Stimulated activated CD8-positive, alpha-beta memory T cell treated with anti-CD3 and anti-CD28 coated beads, Interleukin-15, amount 100 ng/mL, for 48 hours (primary cell): ENCODE results near the gene SYCP2L.
"Not testable (repeated sequence)": the region's sequence is repeated elsewhere in the genome, so short reads cannot be mapped to it uniquely, and the experiment has no call there.

Experiments
- DNase-seq, 2 donors: peaks; one replicate each; pipeline ENCODE4 v3.0.0-alpha.2; 2020; ENCODE audit warnings: low read depth in 2 of 2

Gene SYCP2L

DNA sequence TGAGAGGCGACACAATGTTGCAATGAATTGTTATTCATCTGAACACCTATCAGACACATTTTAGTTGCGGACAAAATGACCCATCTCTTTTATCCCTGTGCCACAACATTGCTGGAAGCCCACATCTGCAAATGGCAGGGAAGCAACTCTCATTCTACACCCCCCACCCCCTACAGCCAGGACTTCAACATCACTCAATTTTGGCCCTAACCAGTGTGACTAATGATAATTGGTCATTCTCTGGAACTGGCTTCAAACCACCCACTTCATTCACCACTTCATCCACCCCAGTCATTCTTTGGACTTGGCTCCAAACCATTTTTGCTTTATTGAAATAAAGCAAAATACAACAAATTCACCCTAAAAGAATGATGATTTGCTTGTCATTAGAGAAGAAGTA, 6.5 kb upstream of the SYCP2L start:
- no peak for DNase-seq

DNA sequence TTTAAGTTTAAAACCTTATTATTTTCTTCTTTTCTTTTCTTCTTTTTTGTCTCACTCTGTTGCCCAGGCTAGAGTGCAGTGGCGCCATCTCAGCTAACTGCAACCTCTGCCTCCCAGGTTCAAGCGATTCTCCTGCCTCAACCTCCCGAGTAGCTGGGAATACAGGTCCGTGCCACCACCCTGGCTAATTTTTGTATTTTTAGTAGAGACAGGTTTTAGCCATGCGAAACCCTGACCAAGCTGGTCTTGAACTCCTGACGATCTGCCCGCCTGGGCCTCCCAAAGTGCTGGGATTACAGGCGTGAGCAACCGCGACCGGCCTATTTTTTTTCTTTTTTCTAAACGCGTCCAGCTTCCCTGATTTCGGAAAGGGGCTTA, 4.6 kb upstream of the SYCP2L start:
- not testable (repeated sequence) for DNase-seq

DNA sequence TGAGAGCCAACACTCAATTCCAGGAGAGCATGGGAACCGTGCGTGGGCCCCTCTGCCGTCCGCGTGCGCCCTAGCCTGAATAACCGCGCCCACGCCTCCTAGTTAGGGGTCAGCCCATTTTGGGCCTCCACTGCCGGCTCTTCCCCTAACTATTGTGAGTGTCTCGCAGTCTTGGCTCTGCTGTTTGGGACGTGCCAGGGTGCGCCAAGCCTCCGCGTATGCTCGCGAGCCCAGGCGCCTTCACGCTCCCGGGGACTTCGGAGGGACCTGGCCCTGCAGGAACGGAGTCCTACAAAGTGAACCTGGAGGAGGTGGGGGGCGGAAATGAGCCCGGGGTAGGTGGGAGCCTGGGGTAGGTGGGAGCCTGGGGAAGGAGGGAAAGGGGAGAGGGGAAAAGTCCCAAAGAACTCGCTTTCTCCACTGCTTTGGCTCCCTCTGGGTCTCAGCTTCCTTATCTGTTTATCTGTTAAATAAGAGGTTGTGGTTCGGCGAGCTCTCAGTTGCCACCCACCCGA, 4.1 kb upstream of the SYCP2L start:
- no peak for DNase-seq

DNA sequence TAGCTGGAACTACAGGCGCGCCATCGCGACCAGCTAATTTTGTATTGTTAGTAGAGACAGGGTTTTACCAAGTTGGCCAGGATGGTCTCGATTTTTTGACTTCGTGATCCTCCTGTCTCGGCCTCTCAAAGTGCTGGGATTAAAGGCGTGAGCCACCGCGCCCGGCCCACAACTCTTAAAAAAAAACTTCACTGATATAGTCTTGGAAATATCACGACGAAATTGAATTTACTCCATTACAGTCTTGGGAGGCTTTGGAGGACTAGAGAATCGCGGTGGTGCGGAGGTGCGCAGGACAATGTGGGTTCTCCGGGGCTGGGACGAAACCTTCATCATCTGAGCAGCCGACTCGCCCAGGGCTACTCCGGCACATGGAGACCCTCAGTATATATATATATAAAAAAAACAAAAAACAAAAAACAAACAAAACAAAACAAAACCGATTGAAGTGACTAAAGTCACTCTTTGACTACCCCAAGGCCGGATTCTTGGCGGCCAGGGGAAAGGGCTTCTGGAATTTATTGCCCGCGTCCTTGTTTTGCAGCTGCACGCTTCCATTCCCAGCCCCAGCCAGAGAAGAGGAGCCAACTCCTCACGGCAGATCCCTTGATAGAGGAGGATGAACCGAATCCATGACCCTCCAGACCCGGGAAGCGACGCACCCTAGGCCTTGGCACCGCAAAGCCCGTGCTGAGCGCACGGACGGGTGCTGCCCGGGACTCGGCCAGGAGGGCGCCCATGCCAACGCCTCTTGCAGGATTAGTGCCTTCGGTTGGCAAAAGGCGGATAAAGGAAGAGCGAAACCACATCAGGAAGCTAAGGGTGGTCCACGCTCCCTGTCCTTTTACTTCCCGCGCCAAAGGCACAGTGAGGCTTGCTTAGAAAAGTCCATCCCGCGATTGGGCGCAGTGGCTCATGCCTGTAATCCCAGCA, 3.3 kb upstream of the SYCP2L start:
- no peak for DNase-seq

DNA sequence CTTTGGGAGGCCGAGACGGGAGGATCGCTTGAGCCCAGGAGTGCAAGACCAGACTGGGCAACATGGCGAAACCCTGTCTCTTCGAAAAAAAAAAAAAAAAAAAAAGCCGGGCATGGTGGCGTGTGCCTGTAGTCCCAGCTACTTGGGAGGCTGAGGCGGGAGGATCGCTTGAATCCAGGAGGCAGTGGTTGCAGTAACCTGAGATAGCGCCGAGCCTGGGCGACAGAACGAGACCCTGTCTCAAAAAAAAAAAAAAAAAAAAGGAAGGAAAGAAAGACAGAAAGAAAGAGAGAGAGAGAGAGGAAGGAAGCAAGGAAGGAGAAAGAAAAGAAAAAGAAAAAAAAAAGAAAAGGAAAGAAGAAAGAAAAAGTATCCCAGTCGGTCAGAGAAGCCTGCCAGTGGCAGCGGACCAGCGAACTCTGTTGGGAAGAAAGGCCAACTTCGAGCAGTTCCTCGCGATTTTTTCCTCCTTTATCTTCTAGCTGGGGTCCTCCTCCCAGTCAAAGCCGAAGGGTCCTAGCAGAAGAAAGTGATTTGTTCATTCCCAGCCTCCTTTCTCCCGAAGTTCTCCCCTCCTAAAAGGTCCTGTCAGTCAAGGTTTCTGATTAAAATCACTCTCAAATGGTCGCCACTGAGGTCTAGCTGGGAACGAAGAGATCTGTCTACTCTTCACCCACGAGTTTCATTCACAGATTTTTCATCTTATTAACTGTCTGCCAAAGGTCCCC, 2.4 kb upstream of the SYCP2L start:
- DNase-seq, result no peak

DNA sequence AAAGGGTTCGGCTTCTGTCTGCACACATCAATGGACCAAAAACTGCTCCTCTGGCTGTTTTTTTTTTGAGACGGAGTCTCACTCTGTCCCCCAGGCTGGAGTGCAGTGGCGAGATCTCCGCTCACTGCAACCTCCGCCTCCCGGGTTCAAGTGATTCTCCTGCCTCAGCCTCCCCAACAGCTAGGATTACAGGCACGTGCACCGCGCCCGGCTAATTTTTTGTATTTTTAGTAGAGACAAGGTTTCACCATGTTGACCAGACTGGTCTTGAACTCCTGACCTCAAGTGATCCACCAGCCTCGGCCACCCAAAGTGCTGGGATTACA, 524 bp upstream of the SYCP2L start:
- not testable (repeated sequence) for DNase-seq

DNA sequence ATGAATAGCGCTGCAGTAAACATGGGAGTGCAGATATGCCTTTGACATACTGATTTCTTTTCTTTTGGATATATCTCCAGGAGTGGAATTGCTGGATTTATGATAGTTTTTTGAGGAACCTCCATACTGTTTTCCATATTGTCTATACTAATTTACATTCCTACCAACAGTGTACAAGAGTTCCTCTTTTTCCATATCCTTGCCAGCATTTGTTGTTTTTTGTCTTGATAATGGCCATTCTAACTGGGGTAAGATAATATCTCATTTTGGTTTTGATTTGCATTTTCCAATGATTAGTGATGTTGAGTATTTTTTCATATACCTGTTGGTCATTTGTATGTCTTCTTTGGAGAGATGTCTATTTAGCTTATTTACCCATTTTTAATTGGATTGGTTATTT, 3.3 kb downstream of the SYCP2L start:
- DNase-seq, result no peak

DNA sequence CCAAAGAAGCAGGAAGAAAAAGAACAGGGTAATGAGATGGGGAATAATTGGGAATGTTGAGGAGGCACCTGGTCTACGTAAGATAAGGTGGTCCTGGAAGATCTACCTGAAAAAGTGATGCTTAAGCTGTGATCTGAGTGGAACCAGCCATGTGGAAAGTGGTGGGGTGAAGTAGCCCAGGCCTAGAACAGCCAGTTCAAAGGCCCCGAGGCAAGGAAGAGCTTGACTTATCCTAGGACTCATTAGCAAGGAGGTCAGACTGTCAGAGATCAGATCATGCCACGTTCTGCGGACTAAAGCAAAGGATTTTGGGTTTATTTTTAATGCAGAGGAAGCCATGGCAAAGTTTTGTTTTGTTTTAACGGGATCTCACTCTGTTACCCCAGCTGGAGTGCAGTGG, 5.1 kb downstream of the SYCP2L start:
- DNase-seq, result no peak

DNA sequence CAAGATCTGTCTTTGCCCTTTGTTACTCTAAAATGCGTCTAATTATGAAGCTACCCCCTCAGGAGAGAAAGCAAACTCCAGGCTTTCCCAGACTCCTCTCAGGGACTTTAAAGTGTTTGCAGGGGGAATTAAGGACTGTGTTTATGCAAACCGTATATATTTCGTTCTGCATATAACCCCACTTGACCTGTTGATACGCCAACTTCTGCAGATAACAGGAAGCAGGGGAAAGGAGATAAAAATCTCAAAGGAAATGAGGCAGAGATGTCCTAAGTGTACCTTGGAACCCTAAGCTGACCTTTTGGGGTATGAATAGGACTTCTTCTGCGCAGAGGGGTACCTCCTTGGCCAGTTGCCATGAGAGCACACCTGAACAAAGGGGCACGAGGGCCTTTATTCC, 8.1 kb downstream of the SYCP2L start:
- DNase-seq, result no peak

DNA sequence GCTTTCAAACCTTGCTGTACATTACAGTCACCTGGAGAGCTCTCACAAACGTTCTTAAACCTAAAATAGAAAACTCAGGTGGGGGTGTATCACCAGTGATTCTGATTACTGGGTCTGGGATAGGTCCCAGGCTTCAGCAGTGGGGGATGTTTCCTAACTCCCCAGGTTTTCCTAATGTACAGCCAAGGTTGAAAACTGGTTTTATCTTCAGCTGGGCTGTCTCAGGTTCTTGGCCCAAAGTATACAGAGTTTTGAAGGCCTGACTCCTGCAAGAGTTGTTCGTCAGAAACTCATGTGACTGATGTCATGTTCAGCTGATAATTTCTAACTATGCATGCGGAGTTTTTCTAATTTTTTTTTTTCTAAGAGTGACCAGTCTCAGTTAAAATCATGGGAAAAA, 9.8 kb downstream of the SYCP2L start:
- DNase-seq, result no peak

DNA sequence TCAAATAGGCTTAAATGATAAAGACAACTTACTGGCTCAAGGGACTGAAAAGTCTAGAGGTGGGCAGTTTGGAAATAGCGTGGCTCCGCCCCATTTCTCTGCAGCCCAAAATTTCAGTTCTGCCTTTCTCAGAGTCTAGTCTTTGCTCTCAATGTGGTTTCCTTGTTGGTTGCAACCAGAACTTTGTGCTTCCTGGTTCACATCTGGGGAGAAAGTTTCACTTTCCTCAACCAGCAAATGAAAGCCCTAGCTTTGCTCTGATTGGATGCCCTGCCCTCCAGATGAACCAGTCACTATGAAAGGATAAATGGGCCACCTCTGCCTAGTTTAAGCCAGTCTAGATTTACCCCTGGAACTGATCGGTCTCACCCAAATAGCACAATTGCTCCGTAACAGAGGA, 14.9 kb downstream of the SYCP2L start:
- DNase-seq, result no peak

DNA sequence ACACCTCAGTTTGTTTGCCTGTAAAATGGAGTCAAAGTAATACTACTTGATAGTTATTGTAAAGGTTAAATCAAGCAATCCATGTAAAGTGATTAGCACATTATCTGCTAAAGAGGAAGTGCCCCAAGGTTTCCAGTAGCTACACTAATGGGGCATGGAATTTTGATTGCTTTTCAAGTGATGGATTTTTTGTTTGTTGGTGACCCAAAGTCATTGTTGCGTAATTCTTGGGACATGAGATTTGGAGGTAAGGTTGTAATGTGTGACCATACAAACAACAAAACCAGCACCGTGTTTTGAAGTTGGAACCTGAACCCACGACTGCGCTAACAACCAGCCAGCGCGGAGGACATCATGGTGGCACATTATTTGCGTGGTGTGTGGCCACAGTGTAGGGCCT, 17.2 kb downstream of the SYCP2L start:
- no peak for DNase-seq

DNA sequence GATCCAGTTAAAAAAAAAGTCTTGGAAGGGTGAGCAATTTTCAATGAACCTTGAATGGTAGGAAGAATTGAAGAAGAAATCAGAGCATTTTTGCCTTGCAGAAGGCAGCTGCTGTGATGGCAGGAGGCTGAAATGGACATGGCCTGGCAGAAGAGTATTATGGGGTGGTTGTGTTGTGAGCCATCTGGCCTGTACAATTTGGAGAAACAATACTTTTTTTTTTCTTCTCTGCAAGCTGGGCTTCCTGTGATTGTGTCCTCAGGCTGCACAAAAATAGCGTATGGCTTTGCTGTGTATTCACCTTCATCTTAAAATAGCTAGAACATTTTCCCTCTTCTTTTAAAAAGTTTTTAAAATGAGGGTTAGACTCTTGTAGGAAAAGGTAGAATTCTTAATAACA, 21.4 kb downstream of the SYCP2L start:
- no peak for DNase-seq

DNA sequence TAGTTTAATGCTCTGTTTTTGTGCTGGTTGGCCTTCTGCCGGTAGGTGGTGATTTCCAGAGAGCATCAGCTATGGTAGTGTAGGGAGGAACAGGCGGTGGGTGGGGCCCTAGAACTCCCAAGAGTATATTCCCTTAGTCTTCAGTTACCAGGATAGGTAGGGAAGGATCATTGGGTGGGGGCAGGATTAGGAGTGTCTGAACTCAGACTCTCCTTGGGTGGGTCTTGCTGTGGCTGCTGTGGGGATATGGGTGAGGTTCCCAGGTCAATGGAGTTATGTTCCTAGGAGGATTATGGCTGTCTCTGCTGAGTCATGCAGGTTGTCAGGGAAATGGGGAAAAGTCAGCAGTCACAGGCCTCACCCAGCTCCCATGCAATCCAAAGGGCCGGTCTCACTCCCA, 32.7 kb downstream of the SYCP2L start:
- not testable (repeated sequence) for DNase-seq

DNA sequence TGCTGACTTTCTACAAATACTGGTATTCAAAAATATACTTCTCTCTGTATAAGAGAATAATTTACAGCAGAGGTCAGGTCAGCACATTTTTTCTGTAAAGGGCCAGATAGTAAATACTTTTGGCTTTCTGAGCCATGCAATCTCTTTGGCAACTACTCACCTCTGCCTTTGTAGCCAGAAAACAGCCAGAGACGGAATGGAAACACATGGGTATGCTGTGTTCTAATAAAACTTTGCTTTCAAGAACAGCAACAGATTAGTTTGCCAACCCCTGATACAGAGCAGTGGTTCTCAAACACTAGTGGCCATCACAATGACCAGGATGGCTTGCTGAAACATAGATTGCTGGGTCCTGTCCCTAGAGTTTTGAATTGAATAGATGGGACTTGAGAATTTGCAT, 46.3 kb downstream of the SYCP2L start:
- DNase-seq, result no peak

DNA sequence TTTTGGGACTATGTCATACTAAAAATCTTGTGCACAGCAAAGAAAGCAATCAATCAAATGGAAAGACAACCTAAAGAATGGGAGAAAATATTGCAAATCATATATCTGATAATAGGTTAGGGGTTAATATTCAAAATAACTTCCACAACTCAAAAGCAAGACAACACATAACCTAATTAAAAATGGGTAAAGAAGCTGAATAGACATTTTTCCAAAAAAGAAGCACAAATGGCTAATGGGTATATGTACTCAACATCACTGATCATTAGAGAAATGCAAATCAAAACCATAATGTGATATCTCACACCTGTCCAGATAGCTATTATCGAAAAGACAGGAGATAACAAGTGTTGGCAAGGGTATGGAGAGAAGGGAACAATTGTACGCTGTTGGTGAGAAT, 53.0 kb downstream of the SYCP2L start:
- DNase-seq, result no peak

DNA sequence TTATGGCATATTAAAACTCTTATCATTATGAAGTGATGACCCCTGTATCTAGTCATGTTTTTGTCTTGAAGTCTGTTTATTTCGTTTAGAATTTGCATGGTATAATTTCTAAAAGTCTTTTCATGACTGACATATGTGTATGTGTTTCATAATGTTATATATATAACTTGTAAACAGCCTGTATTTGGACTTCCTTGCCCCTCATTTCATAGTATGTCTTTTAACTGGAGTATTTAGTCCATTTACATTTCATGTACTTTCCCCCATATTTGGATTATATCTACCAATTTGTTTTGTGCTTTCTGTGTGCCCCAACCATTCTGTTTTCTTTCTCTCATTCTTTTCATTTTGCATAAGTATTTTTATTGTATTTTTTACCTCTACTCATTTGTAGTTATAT, 59.0 kb downstream of the SYCP2L start:
- no peak for DNase-seq

DNA sequence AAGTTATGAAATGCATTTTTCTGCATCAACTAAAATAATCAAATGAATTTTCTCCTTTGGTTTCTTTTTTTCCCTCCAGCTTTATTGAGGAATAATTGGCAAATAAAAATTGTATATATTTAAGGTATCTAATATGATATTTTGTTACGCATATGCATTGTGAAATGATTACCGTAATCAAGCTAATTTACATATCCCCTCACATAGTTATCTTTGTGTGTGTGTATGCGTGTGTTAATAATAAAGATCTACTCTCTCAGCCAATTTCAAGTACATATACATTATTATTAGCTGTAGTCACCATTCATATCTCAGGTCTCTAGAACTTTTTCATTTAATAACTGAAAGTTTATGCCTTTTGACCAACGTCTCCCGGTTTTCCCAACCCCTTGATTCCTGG, 61.1 kb downstream of the SYCP2L start:
- no peak for DNase-seq

DNA sequence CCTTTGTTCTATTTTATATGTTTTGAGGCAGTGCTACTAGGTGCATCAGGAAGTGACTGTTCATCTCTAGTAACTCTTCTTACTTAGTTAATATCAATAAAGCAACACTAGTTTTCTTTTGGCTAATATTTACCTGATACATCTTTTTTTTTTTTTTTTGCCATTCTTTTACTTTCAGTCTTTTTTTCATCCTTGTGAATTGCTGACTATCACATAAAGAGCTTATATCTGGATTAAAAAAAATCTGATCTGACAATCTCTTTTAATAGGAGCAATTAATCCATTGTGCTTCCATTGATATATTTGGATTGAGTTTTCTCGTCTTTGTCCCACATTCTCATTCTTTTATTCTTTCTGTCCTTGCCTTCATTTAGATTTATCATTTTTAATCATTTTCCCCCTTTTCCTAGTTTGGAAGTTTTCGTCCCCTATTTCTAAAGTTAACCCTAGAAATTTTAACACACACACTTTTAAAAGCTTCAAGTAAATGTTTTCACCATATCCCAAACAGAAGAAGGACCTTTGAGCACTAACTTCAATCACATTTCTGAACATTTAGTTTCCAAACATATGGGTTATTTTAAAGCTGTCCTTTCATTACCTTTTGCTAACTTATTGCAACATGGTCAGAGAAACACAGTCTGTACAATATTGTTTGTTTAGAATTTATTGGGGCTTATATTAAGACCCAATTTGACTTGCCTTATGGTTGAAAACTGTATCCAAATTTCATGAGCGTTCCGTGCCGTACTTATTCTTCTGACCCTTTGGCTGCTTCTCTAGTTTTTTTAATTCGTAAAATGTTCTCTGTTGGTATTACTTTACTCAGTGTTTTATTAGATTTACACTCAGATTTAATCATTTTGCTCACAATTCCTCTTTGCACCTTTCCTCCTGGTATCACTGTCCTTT, 63.0 kb downstream of the SYCP2L start:
- DNase-seq, result no peak

DNA sequence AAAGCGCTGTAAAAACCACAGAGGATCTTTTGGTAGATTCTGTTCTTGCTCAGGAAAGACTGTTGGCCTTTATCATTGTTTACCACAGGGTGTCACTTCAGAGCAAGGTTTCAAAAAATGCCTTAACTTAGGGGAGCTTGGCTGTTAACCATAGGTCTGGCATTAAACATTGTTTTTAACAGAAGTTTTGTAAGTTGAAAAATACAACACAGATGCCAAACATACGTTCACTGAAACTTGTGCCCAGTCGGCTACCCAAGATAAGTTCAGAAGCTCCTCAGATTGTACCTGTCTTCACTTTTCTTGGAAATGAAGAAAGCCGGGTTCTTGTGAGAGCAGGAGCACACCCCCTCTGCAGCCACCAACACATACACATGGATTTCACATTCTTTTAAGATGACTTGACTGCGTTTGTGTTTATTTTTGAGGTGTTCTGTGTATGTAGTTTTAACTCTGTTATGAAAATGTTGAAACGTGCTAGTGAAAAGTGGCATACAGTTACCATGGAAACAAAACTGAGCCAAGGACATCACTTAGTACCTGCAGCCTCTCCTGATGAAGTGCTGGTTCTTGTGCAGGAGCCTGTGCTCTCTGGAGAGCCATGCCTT, 64.9 kb downstream of the SYCP2L start:
- no peak for DNase-seq

DNA sequence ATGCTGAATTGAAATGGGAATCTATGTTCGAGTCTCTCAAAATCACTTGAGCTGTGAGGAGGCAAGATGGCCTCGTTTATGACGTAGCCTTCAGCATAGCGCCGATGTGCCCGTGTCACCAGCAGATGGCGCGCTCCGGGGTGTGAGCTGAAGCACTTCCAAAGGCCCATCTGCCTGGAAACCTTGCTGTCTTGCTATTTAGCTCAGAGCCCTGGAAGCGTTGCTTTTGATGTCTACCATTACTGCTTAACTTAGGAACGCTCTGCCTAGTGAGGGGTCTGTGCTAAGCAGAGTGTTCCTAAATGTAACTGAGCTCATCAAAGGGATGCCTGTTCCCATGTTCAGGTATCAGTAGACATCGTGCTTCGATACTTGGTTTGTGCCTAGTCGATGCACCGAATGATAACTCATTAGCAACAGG, 67.7 kb downstream of the SYCP2L start:
- peak; percentile 61 to 62 for DNase-seq

DNA sequence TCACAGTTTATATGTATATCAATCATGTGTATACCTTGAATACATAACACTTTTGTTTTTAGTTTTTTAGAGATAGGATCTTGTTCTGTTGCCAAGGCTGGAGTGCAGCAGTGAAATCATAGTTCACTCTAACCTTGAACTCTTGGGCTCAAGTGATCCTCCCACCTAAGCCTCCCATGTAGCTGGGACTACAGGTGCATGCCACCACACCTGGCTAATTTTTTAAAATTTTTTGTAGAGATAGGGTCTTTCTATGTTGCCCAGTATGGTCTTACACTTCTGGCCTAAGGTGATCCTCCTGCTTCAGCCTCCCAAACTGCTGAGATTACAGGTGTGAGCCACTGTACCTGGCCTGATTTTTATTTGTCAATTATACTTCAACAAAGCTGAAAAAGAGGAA, 69.9 kb downstream of the SYCP2L start:
- DNase-seq, result no peak
